HepG2 (cell line): ENCODE results near the gene ANP32B. TPM values are rescaled to one million over a fixed set of nuclear protein-coding genes. Genes with fewer than 3 reads are reported as not detected.

Source experiments
- ARNT2 ChIP-seq: sonication (generic); formaldehyde crosslinking; IDR thresholded peaks from 2 replicates; pipeline ENCODE4 v1.8.0; 2022; ENCODE audit warnings: mild to moderate bottlenecking, low read depth, missing genetic modification reagents, moderate library complexity
- ETS1 ChIP-seq: sonication (generic); formaldehyde crosslinking; IDR thresholded peaks from 2 replicates; pipeline ENCODE4 v1.4.0; 2020; ENCODE audit warnings: missing genetic modification reagents
- EZH2 ChIP-seq: conservative IDR thresholded peaks from 2 replicates; pipeline ENCODE4 v1.6.1; 2012; ENCODE audit warnings: mild to moderate bottlenecking, low read depth, low read length, moderate library complexity
- GTF2F1 ChIP-seq: fragments of 150-350 bp; IDR thresholded peaks from 2 replicates; pipeline ENCODE4 v1.6.1; 2014; ENCODE audit warnings: low read length
- HMGXB4 ChIP-seq, 2 experiments: sonication (generic) in 1 of 2; formaldehyde crosslinking in 1 of 2; IDR thresholded peaks; 2 replicates each; pipeline versions ENCODE4 v1.4.0 to v1.6.1; 2018 to 2020; ENCODE audit warnings: missing genetic modification reagents in 2 of 2, borderline replicate concordance in 1 of 2, low read depth in 1 of 2, mild to moderate bottlenecking in 1 of 2, missing biosample characterization in 1 of 2
- HOXA9 ChIP-seq: sonication (generic); formaldehyde crosslinking; IDR thresholded peaks from 2 replicates; pipeline ENCODE4 v1.8.1; 2022; ENCODE audit warnings: missing genetic modification reagents, mild to moderate bottlenecking, moderate library complexity, borderline replicate concordance
- KDM1A ChIP-seq: IDR thresholded peaks from 2 replicates; pipeline ENCODE4 v1.6.1; 2016; ENCODE audit warnings: missing compliant biosample characterization
- KLF11 ChIP-seq: IDR thresholded peaks from 2 replicates; pipeline ENCODE4 v1.6.1; 2016; ENCODE audit warnings: missing compliant biosample characterization
- MEIS1 ChIP-seq: sonication (generic); formaldehyde crosslinking; IDR thresholded peaks from 2 replicates; pipeline ENCODE4 v1.9.0; 2021; ENCODE audit warnings: mild to moderate bottlenecking, missing genetic modification reagents, moderate library complexity, borderline replicate concordance
- MXD3 ChIP-seq: IDR thresholded peaks from 2 replicates; pipeline ENCODE4 v1.6.1; 2016; ENCODE audit warnings: mild to moderate bottlenecking, missing biosample characterization, missing genetic modification reagents
- NFE2L1 ChIP-seq: sonication (generic); formaldehyde crosslinking; IDR thresholded peaks from 2 replicates; pipeline ENCODE4 v1.4.0; 2020; ENCODE audit warnings: missing genetic modification reagents, mild to moderate bottlenecking, borderline replicate concordance
- NR0B2 ChIP-seq: sonication (generic); formaldehyde crosslinking; IDR thresholded peaks from 2 replicates; pipeline ENCODE4 v1.4.0; 2020; ENCODE audit warnings: mild to moderate bottlenecking, missing genetic modification reagents
- PAXIP1 ChIP-seq: sonication (generic); formaldehyde crosslinking; conservative IDR thresholded peaks from 2 replicates; pipeline ENCODE4 v1.4.0; 2020; ENCODE audit warnings: mild to moderate bottlenecking, missing genetic modification reagents, moderate library complexity
- PHF20 ChIP-seq: sonication (generic); formaldehyde crosslinking; IDR thresholded peaks from 2 replicates; pipeline ENCODE4 v1.5.0; 2020; ENCODE audit warnings: mild to moderate bottlenecking, missing genetic modification reagents
- ZBTB46 ChIP-seq: sonication (generic); formaldehyde crosslinking; IDR thresholded peaks from 2 replicates; pipeline ENCODE4 v1.4.0; 2020; ENCODE audit warnings: mild to moderate bottlenecking, missing genetic modification reagents, borderline replicate concordance
- ZNF101 ChIP-seq: sonication (generic); formaldehyde crosslinking; IDR thresholded peaks from 2 replicates; pipeline ENCODE4 v1.4.0; 2020; ENCODE audit warnings: mild to moderate bottlenecking, low read depth, missing genetic modification reagents, borderline replicate concordance
- ZNF775 ChIP-seq: sonication (generic); formaldehyde crosslinking; IDR thresholded peaks from 2 replicates; pipeline ENCODE4 v1.4.0; 2020; ENCODE audit warnings: missing genetic modification reagents, mild to moderate bottlenecking, moderate library complexity, borderline replicate concordance
- ZNF839 ChIP-seq: sonication (generic); formaldehyde crosslinking; IDR thresholded peaks from 2 replicates; pipeline ENCODE4 v1.4.0; 2020; ENCODE audit warnings: missing genetic modification reagents, mild to moderate bottlenecking, borderline replicate concordance
- polyA plus RNA-seq, 8 experiments: library from polyadenylated mRNA; depleted of rRNA in 3 of 8; stranded (reverse) in 7 of 8; unstranded in 1 of 8; fragments of >200 nt; fragmentation: Illumina TruSeq in 4 of 8; extraction: Trizol in 4 of 8; gene quantifications; 2 replicates each; pipeline versions ENCODE4 v1.2.1 to v1.2.3, GENCODE V29; 2011 to 2016; ENCODE audit warnings: low read depth in 4 of 8, missing spikeins in 1 of 8, mixed read lengths in 1 of 8; ENCODE audit not compliant: insufficient read depth in 1 of 8
- total RNA-seq, 5 experiments: library from RNA; depleted of rRNA; stranded (reverse); fragments of >200 nt; fragmentation: Illumina TruSeq; extraction: Trizol; gene quantifications; 2 replicates each; pipeline ENCODE4 v1.2.3, GENCODE V29; 2016; ENCODE audit warnings: low read depth in 1 of 5

ANP32B gene
- total and polyA plus RNA-seq, 2 of the 13 experiments (the other 11 are each of a cell fraction or from before 2014, with no cell fraction given) = 22.1 to 37.5 TPM

GRCh38 chr9:97982683-97983588, at the start of gene ANP32B (continued):
- TF ChIP-seq PAXIP1 (CRISPR knock-in tag) (no peak), KLF11 (CRISPR knock-in tag) (no peak), GTF2F1 (no peak), NR0B2 (CRISPR knock-in tag) (no peak; the same call in 1 of the 2 replicates), ETS1 (CRISPR knock-in tag) (0 out of 2 replicates have a peak, but pooled peaks have one; percentile 44), HOXA9 (CRISPR knock-in tag) (no peak), ZNF839 (no peak), HMGXB4 (CRISPR knock-in tag; IDR thresholded peaks at IDR 0.05; ENCODE audit: borderline replicate concordance in 1 of 2, low read depth in 1 of 2) (peak; percentile 89 to 93), ZNF775 (CRISPR knock-in tag) (no peak), MXD3 (CRISPR knock-in tag) (peak; percentile 75; the same call in 1 of the 2 replicates), KDM1A (no peak), ZNF101 (no peak), ZBTB46 (CRISPR knock-in tag) (no peak), NFE2L1 (no peak), ARNT2 (0 out of 2 replicates have a peak, but pooled peaks have one; percentile 4), MEIS1 (0 out of 2 replicates have a peak, but pooled peaks have one; percentile 18), PHF20 (peak; percentile 39), EZH2 (no peak)
